ENCODE results near the gene VMAC. TPM values are rescaled to one million over a fixed set of nuclear protein-coding genes. Genes with fewer than 3 reads are reported as not detected.
A peak's percentile ranks its signal among the peaks of the same experiment; 100 is the strongest.

The VMAC gene
- total RNA-seq, 1 experiment from 2014 or later: 4.3 TPM

DNA sequence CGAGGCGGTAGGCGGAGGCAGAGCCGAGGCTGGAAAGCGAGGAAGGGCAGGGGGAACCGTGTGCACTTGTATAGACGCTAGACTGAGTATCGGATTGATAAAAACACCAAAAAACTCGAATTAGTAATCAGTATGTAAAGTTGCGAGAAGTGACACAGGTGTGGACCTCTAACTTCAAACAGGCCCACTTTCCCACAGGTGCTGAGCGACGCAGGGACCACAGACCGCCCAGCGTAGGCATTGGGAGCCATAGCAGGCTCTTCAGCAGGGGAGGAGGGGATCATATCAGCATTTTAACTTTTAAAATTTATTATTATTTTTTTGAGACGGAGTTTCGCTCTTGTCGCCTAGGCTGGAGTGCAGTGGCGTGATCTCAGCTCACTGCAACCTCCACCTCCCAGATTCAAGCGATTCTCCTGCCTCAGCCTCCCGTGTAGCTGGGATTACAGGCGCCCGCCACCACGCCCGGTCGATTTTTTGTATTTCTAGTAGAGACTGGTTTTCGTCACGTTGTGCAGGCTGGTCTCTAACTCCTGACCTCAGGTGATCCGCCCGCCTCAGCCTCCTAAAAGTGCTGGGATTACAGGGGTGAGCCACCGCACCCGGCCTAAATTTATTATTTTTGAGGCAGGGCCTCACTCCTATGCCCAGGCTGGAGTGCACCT, 574 bp downstream of the VMAC start:
- BruUV-seq (replicated peaks): TSS peak; percentile 26
- H3K4me1 Mint-ChIP-seq (ENCODE audit: low read depth, unreplicated experiment): peaks cover 8% of the 10 kb centered on the region
- H3K9me3 Mint-ChIP-seq (ENCODE audit: low read depth, unreplicated experiment): no peaks in the 10 kb centered on the region
- peak overlapping the region; percentile 92 for H3K27ac Mint-ChIP-seq (ENCODE audit: unreplicated experiment)
- H3K36me3 Mint-ChIP-seq (ENCODE audit: insufficient read depth, unreplicated experiment): peaks cover 29% of the 10 kb centered on the region
- peak overlapping the region; percentile 90 for H3K4me3 Mint-ChIP-seq (ENCODE audit: low read depth, unreplicated experiment)
- DNase-seq: no peak
- intact Hi-C loops (cut with micrococcal nuclease; ENCODE audit: unreplicated experiment): no loop called here
- CTCF ChIA-PET: no interaction called here
- no peaks in the 10 kb centered on the region for H3K27me3 Mint-ChIP-seq (ENCODE audit: unreplicated experiment)
- TF ChIP-seq, protein P1, sequence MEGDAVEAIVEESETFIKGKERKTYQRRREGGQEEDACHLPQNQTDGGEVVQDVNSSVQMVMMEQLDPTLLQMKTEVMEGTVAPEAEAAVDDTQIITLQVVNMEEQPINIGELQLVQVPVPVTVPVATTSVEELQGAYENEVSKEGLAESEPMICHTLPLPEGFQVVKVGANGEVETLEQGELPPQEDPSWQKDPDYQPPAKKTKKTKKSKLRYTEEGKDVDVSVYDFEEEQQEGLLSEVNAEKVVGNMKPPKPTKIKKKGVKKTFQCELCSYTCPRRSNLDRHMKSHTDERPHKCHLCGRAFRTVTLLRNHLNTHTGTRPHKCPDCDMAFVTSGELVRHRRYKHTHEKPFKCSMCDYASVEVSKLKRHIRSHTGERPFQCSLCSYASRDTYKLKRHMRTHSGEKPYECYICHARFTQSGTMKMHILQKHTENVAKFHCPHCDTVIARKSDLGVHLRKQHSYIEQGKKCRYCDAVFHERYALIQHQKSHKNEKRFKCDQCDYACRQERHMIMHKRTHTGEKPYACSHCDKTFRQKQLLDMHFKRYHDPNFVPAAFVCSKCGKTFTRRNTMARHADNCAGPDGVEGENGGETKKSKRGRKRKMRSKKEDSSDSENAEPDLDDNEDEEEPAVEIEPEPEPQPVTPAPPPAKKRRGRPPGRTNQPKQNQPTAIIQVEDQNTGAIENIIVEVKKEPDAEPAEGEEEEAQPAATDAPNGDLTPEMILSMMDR (IDR thresholded peaks at IDR 0.05; ENCODE audit: unreplicated experiment): no peak

DNA sequence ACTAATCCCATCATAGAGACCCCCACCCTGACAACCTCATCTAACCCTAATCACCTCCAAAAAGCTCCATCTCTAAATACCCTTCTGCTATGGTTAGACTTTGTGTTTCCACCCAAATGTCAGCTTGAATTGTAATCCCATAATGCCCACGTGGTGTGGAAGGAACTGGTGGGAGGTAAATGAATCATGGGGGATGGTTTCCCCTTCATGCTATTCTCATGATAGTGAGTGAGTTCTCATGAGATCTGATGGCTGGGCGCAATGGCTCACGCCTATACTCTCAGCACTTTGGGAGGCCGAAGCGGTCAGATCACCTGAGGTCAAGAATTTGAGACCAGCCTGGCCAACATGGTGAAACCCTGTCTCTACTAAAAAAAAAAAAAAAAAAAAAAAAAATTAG, 2.6 kb downstream of the VMAC start:
- TF ChIP-seq, protein P1 (IDR thresholded peaks at IDR 0.05; ENCODE audit: unreplicated experiment): no peak
- Mint-ChIP-seq H3K9me3 (ENCODE audit: low read depth, unreplicated experiment) (no peaks in the 10 kb centered on the region), H3K36me3 (ENCODE audit: insufficient read depth, unreplicated experiment) (peaks cover 29% of the 10 kb centered on the region), H3K27me3 (ENCODE audit: unreplicated experiment) (no peaks in the 10 kb centered on the region), H3K4me3 (ENCODE audit: low read depth, unreplicated experiment) (no peak overlapping the region), H3K4me1 (ENCODE audit: low read depth, unreplicated experiment) (peaks cover 8% of the 10 kb centered on the region), H3K27ac (ENCODE audit: unreplicated experiment) (no peak overlapping the region)
- DNase-seq: no peak
- no TSS peak for BruUV-seq (replicated peaks)
- CTCF ChIA-PET: no interaction called here
- intact Hi-C loops (cut with micrococcal nuclease; ENCODE audit: unreplicated experiment): no loop called here

DNA sequence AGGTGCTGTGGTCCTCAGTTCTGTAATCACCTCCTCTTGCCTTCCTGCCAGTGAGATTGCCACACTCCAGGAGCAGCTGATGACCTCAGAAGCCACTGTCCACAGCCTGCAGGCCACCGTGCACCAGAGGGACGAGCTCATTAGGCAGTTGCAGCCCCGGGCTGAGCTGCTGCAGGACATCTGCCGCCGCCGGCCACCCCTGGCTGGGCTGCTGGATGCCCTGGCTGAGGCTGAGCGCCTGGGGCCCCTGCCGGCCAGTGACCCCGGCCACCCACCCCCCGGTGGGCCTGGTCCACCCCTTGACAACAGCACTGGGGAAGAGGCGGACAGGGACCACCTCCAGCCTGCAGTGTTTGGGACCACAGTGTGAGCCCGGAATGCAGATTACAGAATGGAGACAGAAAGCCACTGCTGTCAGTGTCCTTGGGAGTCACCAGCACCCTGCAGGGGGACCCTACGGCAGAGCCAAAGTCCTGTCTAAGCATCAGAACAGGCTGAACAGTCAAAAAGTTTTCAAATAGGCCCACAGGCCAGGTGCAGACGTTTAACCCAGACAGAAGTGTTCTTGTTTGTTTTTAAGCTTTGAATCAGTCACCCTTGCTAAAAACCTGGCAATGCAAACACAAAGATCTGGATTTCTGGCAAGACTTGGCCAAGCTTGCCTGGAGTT, 4.2 kb downstream of the VMAC start:
- TF ChIP-seq, protein P1 (IDR thresholded peaks at IDR 0.05; ENCODE audit: unreplicated experiment): no peak
- H3K27ac Mint-ChIP-seq (ENCODE audit: unreplicated experiment): no peak overlapping the region
- CTCF ChIA-PET: no interaction called here
- intact Hi-C loops (cut with micrococcal nuclease; ENCODE audit: unreplicated experiment): no loop called here
- H3K4me1 Mint-ChIP-seq (ENCODE audit: low read depth, unreplicated experiment): peaks cover 8% of the 10 kb centered on the region
- H3K9me3 Mint-ChIP-seq (ENCODE audit: low read depth, unreplicated experiment): no peaks in the 10 kb centered on the region
- DNase-seq: no peak
- H3K4me3 Mint-ChIP-seq (ENCODE audit: low read depth, unreplicated experiment): no peak overlapping the region
- H3K36me3 Mint-ChIP-seq (ENCODE audit: insufficient read depth, unreplicated experiment): peaks cover 20% of the 10 kb centered on the region
- no peaks in the 10 kb centered on the region for H3K27me3 Mint-ChIP-seq (ENCODE audit: unreplicated experiment)
- BruUV-seq (replicated peaks): no TSS peak

DNA sequence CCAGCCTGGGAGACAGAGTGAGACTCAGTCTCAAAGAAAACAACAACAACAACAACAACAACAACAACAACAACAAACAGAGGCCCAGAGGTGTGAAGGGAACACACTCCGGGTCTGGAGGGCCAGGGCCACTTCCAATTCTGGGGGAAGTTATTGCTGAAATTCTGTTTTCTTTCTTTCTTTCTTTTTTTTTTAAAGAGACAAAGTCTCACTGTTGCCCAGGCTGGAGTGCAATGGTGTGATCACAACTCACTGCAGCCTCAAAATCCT, 5.9 kb downstream of the VMAC start:
- Mint-ChIP-seq H3K9me3 (ENCODE audit: low read depth, unreplicated experiment) (no peaks in the 10 kb centered on the region), H3K27ac (ENCODE audit: unreplicated experiment) (no peak overlapping the region), H3K36me3 (ENCODE audit: insufficient read depth, unreplicated experiment) (peaks cover 25% of the 10 kb centered on the region), H3K4me1 (ENCODE audit: low read depth, unreplicated experiment) (peaks cover 8% of the 10 kb centered on the region), H3K27me3 (ENCODE audit: unreplicated experiment) (no peaks in the 10 kb centered on the region), H3K4me3 (ENCODE audit: low read depth, unreplicated experiment) (no peak overlapping the region)
- TF ChIP-seq, protein P1 (IDR thresholded peaks at IDR 0.05; ENCODE audit: unreplicated experiment): no peak
- intact Hi-C loops (cut with micrococcal nuclease; ENCODE audit: unreplicated experiment): no loop called here
- CTCF ChIA-PET: interaction anchor here (0.7 kb wide), 1 partner anchor 107 kb away, joined by 5 read pairs; no protein-coding TSS in a partner anchor
- no peak for DNase-seq
- no TSS peak for BruUV-seq (replicated peaks)

Data from Calu3 (cell line).